Heart right ventricle (tissue), 16 donors: Measurements from ENCODE around the gene VENTX. TPM values are rescaled to one million over a fixed set of nuclear protein-coding genes. Genes with fewer than 3 reads are reported as not detected.

Experiments used
- ATAC-seq, 8 donors: fragments of 200-7000 bp; cut with Tn5 transposase; one replicate each; pipeline ENCODE4 v1.9.1; 2020; ENCODE audit warnings: mild to moderate bottlenecking in 8 of 8, moderate library complexity in 8 of 8, moderate number of reproducible peaks in 1 of 8
- DNase-seq, 2 donors: peaks; one replicate each; pipeline ENCODE4 v3.0.0-alpha.2; 2020
- H3K27ac ChIP-seq, 10 donors: fragments of 200-600 bp; sonication (generic) in 2 of 10; one replicate each; pipeline versions ENCODE4 v1.5.0 to v1.8.0; 2020 to 2022; ENCODE audit warnings: mild to moderate bottlenecking in 3 of 10
- H3K27me3 ChIP-seq, 7 donors: fragments of 200-600 bp; one replicate each; pipeline ENCODE4 v1.8.0; 2021 to 2022; ENCODE audit warnings: mild to moderate bottlenecking in 2 of 7
- H3K36me3 ChIP-seq, 9 donors: fragments of 200-600 bp; sonication (generic) in 1 of 9; one replicate each; pipeline versions ENCODE4 v1.5.0 to v1.8.0; 2020 to 2022; ENCODE audit warnings: mild to moderate bottlenecking in 2 of 9
- H3K4me1 ChIP-seq, 9 donors: fragments of 200-600 bp; sonication (generic) in 1 of 9; one replicate each; pipeline versions ENCODE4 v1.5.0 to v1.8.0; 2020 to 2022; ENCODE audit warnings: mild to moderate bottlenecking in 4 of 9
- H3K4me3 ChIP-seq, 10 donors: fragments of 200-600 bp; sonication (generic) in 2 of 10; one replicate each; pipeline versions ENCODE4 v1.5.0 to v1.8.0; 2020 to 2022; ENCODE audit warnings: mild to moderate bottlenecking in 7 of 10, moderate library complexity in 2 of 10
- H3K9me3 ChIP-seq, 11 donors: fragments of 200-600 bp in 10 of 11; sonication (generic) in 2 of 11; one replicate each; pipeline versions ENCODE4 v1.5.0 to v1.8.0; 2013 to 2022; ENCODE audit warnings: mild to moderate bottlenecking in 2 of 11, control low read depth in 1 of 11, moderate library complexity in 1 of 11
- WGBS, 2 donors: extraction: QIAGEN DNeasy Blood & Tissue Kit; methylation state at CpG; one replicate each; pipeline ENCODE4 v1.1.7; 2013; ENCODE audit warnings: inconsistent platforms in 1 of 2; 5-methylcytosine and 5-hydroxymethylcytosine counted together
- intact Hi-C, 10 donors: fragments of 100-400 bp; cut with DNase I; formaldehyde crosslinking; loops; one replicate each; pipeline versions ENCODE4 v1.11.1 to v1.14.2; 2022
- polyA plus RNA-seq, 2 donors: library from polyadenylated mRNA; stranded (reverse); fragments of 200-250 nt; gene quantifications; one replicate each; pipeline ENCODE4 v1.2.3, GENCODE V29; 2013
- total RNA-seq, 10 donors: library from RNA; stranded (reverse); fragmentation: NEBNext Ultra II Directional in 3 of 10; extraction: Animal tissue kit (Norgen Biotek cat#: 25700) in 3 of 10; gene quantifications; one replicate each; pipeline versions ENCODE4 v1.2.1 to v1.2.4, GENCODE V29; 2021 to 2023
- TF ChIP-seq, protein P1 (sequence below), 9 donors: fragments of 200-600 bp; sonication (generic) in 2 of 9; IDR thresholded peaks; one replicate each; pipeline versions ENCODE4 v1.5.0 to v1.8.0; 2021 to 2022; ENCODE audit warnings: antibody characterized with exemption in 9 of 9, mild to moderate bottlenecking in 5 of 9, moderate library complexity in 1 of 9
- donor health status: Arrhythmogenic right ventricular cardiomyopathy.
- donor health status: ischemic (EF 13 %, LVEDD 7.1; RV severe dilation, severe dysfunction).
- donor health status: healthy with polysubstance abuse.
- donor health status: DM: no; HTN: yes; CAD: no.
- donor health status: DM: no; HTN: no; CAD: no.
- donor health status: ischemic (EF 25% LVEDD 6.9; RV normal size, moderate dysfunction).
- donor health status: ischemic (EF 25% LVEDD 5.7; RV mildly dilated, moderate dysfunction).
- donor health status: healthy.
- donor health status: DM: yes; HTN: yes; CAD: no.
- donor health status: Ischemic cardiomyopathy.
- donor health status: ischemic (EF 35%, LVEDD 5.7; RV mildly dilated, moderate dysfunction).
- donor health status: nonischemic (EF 11% LVEDD 7.7; RV severe dilation, severe dysfunction).
- donor health status: DM: yes; HTN: yes; CAD: no.
- donor health status: PGD.
- donor health status: ischemic (EF 29% LVEDD 5.4; RV normal size, mild dysfunction).
- donor health status: nonischemic (EF 23%, LVEDD 6.1; RV moderate dilation, normal function).

The VENTX gene
- total and polyA plus RNA-seq, 12 donors: 0.19 to 1.5 (median 0.64) TPM; not detected in 1

DNA sequence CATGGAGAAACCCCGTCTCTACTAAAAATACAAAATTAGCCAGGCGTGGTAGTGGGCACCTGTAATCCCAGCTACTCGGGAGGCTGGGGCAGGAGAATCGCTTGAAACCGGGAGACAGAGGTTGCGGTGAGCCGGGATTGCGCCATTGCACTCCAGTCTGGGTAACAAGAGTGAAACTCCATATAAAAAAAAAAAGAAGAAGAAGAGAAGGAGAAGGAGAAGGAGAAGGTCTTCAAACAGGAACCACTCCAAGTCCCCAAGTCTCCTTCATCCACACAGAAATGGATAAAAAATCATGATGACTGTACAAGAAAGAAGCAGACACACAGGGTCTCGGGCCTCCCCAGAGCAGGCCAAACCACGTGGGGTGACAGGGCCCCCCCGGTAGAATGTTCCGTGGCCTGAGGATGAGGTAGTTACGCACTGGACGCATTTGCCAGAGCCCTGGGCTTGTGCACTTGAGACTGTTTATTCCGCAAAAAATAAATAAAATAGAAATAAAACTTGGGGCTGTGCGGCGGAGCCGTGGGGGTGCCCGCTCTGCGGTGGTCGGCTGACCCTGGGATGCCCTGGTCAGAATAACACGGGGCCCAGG, 15.8 kb downstream of the VENTX start:
- Histone ChIP-seq H3K9me3 (no peaks in the 10 kb centered on the region), H3K27me3 (peaks cover 0 to 42% (median 14%) of the 10 kb centered on the region in 7 donors), H3K27ac (peak overlapping the region in 1 of 10 donors; percentile 62), H3K36me3 (no peaks in the 10 kb centered on the region), H3K4me1 (peaks cover 3 to 25% (median 14%) of the 10 kb centered on the region in 9 donors), H3K4me3 (no peak overlapping the region)
- TF ChIP-seq, protein P1, sequence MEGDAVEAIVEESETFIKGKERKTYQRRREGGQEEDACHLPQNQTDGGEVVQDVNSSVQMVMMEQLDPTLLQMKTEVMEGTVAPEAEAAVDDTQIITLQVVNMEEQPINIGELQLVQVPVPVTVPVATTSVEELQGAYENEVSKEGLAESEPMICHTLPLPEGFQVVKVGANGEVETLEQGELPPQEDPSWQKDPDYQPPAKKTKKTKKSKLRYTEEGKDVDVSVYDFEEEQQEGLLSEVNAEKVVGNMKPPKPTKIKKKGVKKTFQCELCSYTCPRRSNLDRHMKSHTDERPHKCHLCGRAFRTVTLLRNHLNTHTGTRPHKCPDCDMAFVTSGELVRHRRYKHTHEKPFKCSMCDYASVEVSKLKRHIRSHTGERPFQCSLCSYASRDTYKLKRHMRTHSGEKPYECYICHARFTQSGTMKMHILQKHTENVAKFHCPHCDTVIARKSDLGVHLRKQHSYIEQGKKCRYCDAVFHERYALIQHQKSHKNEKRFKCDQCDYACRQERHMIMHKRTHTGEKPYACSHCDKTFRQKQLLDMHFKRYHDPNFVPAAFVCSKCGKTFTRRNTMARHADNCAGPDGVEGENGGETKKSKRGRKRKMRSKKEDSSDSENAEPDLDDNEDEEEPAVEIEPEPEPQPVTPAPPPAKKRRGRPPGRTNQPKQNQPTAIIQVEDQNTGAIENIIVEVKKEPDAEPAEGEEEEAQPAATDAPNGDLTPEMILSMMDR (IDR thresholded peaks at IDR 0.05): no peak
- ATAC-seq (no peak), DNase-seq (no peak)
- 83 to 87% methylated on average over 22 of the region's 22 CpGs for WGBS, 2 donors
- intact Hi-C loops: no loop called here

DNA sequence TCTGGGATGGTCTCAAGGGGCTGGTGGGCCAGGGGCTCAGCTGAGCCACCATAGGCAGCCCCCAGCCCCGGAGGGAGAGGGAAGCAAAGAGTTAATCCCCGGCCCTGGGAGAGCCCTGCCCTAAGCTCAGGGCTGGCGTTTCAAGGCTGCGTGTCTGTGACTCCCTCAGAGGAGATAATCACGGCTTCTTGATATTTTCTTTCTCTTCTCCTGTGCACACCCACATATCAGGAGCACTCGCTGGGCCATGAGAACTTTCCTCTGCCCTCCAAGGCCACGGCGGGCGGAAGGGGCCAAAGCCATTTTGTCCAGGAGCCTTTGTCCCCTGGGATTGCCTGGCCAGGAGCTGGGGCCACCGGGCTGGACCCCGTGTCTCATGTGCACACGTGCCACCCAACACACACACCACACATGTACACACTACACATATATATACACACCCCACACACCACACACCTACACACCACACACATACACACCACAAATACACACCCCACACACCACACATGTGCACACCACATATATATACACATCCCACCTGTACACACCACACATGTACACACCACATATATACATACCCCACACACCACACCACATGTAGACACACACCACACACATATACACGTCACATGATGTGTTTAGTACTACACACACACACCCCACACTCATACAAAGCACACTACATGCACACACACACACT, 16.9 kb downstream of the VENTX start:
- Histone ChIP-seq H3K27me3 (peaks cover 0 to 30% (median 11%) of the 10 kb centered on the region in 7 donors), H3K4me3 (no peak overlapping the region), H3K27ac (no peak overlapping the region), H3K4me1 (peaks cover 3 to 36% (median 22%) of the 10 kb centered on the region in 9 donors), H3K9me3 (no peaks in the 10 kb centered on the region), H3K36me3 (no peaks in the 10 kb centered on the region)
- no peak for DNase-seq
- WGBS, 2 donors: 44 to 49% methylated on average over 13 of the region's 13 CpGs
- TF ChIP-seq, protein P1 (IDR thresholded peaks at IDR 0.05): no peak
- intact Hi-C loops: no loop called here
- ATAC-seq: no peak

DNA sequence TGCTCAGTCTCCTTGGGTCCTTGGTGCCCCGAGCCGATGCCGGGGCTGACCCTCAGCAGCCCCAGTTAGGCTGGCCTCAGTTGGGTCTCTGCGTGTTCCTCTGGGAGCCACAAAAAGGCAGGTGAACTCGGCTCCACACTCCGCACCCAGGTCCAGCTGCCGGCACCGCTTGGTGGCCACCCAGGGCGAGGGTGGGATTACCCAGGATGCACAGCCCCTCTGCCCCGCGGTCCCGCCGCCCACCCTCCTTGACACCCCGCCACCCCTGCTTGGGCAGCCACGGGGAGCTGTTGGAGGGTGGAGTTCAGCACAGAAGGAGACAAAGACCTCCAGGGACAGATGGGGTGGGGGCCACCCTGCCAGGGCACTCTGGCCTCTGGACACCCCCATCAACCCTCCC, 17.7 kb downstream of the VENTX start:
- TF ChIP-seq, protein P1 (IDR thresholded peaks at IDR 0.05): no peak
- Histone ChIP-seq H3K36me3 (no peaks in the 10 kb centered on the region), H3K4me3 (no peak overlapping the region), H3K27me3 (peaks cover 0 to 23% (median 7%) of the 10 kb centered on the region in 7 donors), H3K9me3 (no peaks in the 10 kb centered on the region), H3K27ac (no peak overlapping the region), H3K4me1 (peaks cover 3 to 42% (median 22%) of the 10 kb centered on the region in 9 donors)
- 87 to 88% methylated on average over 15 of the region's 15 CpGs for WGBS, 2 donors
- intact Hi-C loops: no loop called here
- ATAC-seq: no peak
- no peak for DNase-seq

DNA sequence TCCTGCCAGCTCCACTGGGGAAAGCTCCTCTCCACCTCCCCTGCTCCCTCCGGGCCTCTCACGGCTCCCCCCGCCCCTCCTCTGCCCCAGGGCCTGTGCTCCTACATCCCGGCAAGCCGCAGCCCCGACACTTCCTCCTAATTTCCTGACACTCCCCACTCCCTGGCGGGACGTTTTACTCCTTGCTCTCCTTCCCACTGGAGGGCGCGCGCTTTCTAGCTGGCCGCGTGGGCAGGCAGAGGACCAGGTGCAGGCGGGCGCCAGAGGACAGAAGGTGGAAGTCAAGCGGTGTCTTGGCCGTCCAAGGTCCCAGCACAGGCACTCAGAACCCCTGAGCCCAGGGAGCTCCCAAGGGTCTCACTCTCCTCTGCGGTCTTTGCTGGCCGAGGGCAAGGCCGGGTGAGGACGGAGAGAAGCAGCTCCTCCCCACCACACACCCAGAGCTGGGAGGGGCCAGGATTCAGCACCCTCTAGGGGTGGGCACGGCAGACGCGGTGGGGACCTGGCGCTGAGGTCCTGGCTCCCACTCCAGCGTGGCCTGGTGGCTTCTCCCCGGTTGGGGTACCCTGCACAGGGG, 19.9 kb downstream of the VENTX start:
- intact Hi-C loops: no loop called here
- 3 to 5% methylated on average over 27 of the region's 27 CpGs for WGBS, 2 donors
- Histone ChIP-seq H3K4me3 (peak overlapping the region in 6 of 10 donors; percentile 16 to 41 (median 30)), H3K4me1 (peaks cover 9 to 60% (median 37%) of the 10 kb centered on the region in 9 donors), H3K36me3 (no peaks in the 10 kb centered on the region), H3K9me3 (no peaks in the 10 kb centered on the region), H3K27me3 (peaks cover 0 to 11% (median 0%) of the 10 kb centered on the region in 7 donors), H3K27ac (peak overlapping the region in 6 of 10 donors; percentile 44 to 94 (median 64))
- ATAC-seq: peak in 7 of 8 donors; percentile 5 to 52 (median 43)
- TF ChIP-seq, protein P1 (IDR thresholded peaks at IDR 0.05): peak in 7 of 9 donors; percentile 26 to 57 (median 47)
- DNase-seq: peak; percentile 59 to 65
